Neural progenitor cell (in vitro differentiated cells): ENCODE results near the gene CHST12. TPM values are rescaled to one million over a fixed set of nuclear protein-coding genes. Genes with fewer than 3 reads are reported as not detected.

Experiments used
- DNase-seq: peaks from one replicate; pipeline ENCODE4 v3.0.0-alpha.2; 2016; ENCODE audit warnings: low spot score
- H2AFZ ChIP-seq: fragments of 200-600 bp; sonication (generic); replicated peaks from 2 replicates; pipeline ENCODE4 v1.6.1; 2016; ENCODE audit warnings: antibody characterized with exemption
- H3F3A ChIP-seq: fragments of 200-600 bp; sonication (generic); 2 replicates; pipeline ENCODE4 v1.6.1; 2016; ENCODE audit warnings: antibody characterized with exemption, low read depth
- H3K27ac ChIP-seq: fragments of 200-600 bp; sonication (generic); 2 replicates; pipeline ENCODE4 v1.5.1; 2016; ENCODE audit warnings: mild to moderate bottlenecking
- H3K27me3 ChIP-seq: fragments of 200-600 bp; sonication (generic); 2 replicates; pipeline ENCODE4 v1.6.1; 2016; ENCODE audit warnings: mild to moderate bottlenecking, moderate library complexity
- H3K36me3 ChIP-seq: fragments of 200-600 bp; sonication (generic); 2 replicates; pipeline ENCODE4 v1.5.1; 2016
- H3K4me1 ChIP-seq: fragments of 200-600 bp; sonication (generic); 2 replicates; pipeline ENCODE4 v1.6.1; 2016; ENCODE audit warnings: mixed run types
- H3K4me2 ChIP-seq: fragments of 200-600 bp; sonication (generic); 2 replicates; pipeline ENCODE4 v1.6.1; 2016
- H3K4me3 ChIP-seq: fragments of 200-600 bp; sonication (generic); 2 replicates; pipeline ENCODE4 v1.5.1; 2016
- H3K79me2 ChIP-seq: fragments of 200-600 bp; sonication (generic); 2 replicates; pipeline ENCODE4 v1.6.1; 2016; ENCODE audit warnings: low read depth
- H3K9ac ChIP-seq: fragments of 200-600 bp; sonication (generic); 2 replicates; pipeline ENCODE4 v1.6.1; 2016
- H3K9me3 ChIP-seq: fragments of 200-600 bp; sonication (generic); 2 replicates; pipeline ENCODE4 v1.5.1; 2016; ENCODE audit warnings: low read depth
- H4K20me1 ChIP-seq: fragments of 200-600 bp; sonication (generic); 2 replicates; pipeline ENCODE4 v1.6.1; 2016; ENCODE audit warnings: low read depth
- H3K27ac Mint-ChIP-seq: 3 replicates; pipeline ENCODE4 v1.8.0; 2021; ENCODE audit warnings: mixed read lengths
- H3K27me3 Mint-ChIP-seq: 2 replicates; pipeline ENCODE4 v1.8.0; 2022; ENCODE audit warnings: low read depth, mild to moderate bottlenecking, inconsistent platforms, moderate library complexity, mixed read lengths; ENCODE audit not compliant: insufficient read depth
- H3K36me3 Mint-ChIP-seq: 3 replicates; pipeline ENCODE4 v1.8.0; 2021; ENCODE audit warnings: mixed read lengths
- H3K4me1 Mint-ChIP-seq: 3 replicates; pipeline ENCODE4 v1.8.0; 2021; ENCODE audit warnings: mixed read lengths
- H3K4me3 Mint-ChIP-seq: 3 replicates; pipeline ENCODE4 v1.8.0; 2021; ENCODE audit warnings: mild to moderate bottlenecking, moderate library complexity, mixed read lengths
- H3K9me3 Mint-ChIP-seq: 3 replicates; pipeline ENCODE4 v1.8.0; 2020; ENCODE audit warnings: mixed read lengths
- CTCF ChIP-seq: fragments of 200-600 bp; sonication (generic); IDR thresholded peaks from 2 replicates; pipeline ENCODE4 v1.5.1; 2017; ENCODE audit warnings: antibody characterized with exemption, mild to moderate bottlenecking
- EZH2 ChIP-seq: fragments of 200-600 bp; sonication (generic); IDR thresholded peaks from 2 replicates; pipeline ENCODE4 v1.6.1; 2017; ENCODE audit warnings: antibody characterized with exemption, mild to moderate bottlenecking, moderate library complexity
- EZH2phosphoT487 ChIP-seq: fragments of 200-600 bp; sonication (generic); IDR thresholded peaks from 2 replicates; pipeline ENCODE4 v1.6.1; 2017; ENCODE audit warnings: antibody characterized with exemption
- total RNA-seq: library from RNA; depleted of rRNA; stranded (reverse); fragments of >200 nt; gene quantifications from 2 replicates; pipeline ENCODE4 v1.2.3, GENCODE V29; 2015; ENCODE audit warnings: low replicate concordance

The CHST12 gene
- total RNA-seq, 1 donor from 2014 or later = 0.43 TPM

DNA sequence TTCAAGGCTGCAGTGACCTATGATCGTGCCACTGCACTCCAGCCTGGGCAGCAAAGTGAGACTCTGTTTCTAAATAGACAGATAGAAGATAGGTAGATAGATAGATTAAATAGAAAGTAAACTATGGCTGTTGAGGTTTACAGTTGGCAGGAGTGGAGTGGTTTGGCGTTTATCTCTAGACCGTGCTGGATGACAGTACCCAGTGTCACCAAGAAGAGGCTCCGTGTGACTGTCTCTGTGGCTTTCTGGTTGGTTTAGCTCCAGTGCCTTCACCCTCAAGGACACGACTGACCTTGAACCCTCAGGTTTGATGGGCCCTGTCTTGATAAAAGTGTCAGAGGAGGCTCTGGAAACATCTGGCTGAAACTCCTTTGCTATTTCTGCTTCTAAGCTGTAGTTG is 31.7 kb downstream of the CHST12 start:
- Histone ChIP-seq H3K9me3 (no peaks in the 10 kb centered on the region), H4K20me1 (no peaks in the 10 kb centered on the region), H3K4me1 (no peaks in the 10 kb centered on the region), H3K27me3 (no peaks in the 10 kb centered on the region), H2AFZ (no peak overlapping the region), H3K79me2 (no peaks in the 10 kb centered on the region), H3F3A (no peaks in the 10 kb centered on the region), H3K9ac (no peak overlapping the region), H3K4me3 (no peak overlapping the region), H3K4me2 (no peak overlapping the region), H3K36me3 (no peaks in the 10 kb centered on the region), H3K27ac (no peak overlapping the region)
- no peak for TF ChIP-seq CTCF
- TF ChIP-seq EZH2 = no peak
- TF ChIP-seq EZH2phosphoT487 = no peak
- Mint-ChIP-seq H3K9me3 (peaks cover 10% of the 10 kb centered on the region), H3K4me3 (no peak overlapping the region), H3K27me3 (no peaks in the 10 kb centered on the region), H3K27ac (peak overlapping the region; percentile 29), H3K36me3 (peaks cover 32% of the 10 kb centered on the region), H3K4me1 (peaks cover 7% of the 10 kb centered on the region)
- no peak for DNase-seq

GRCh38 chr7:2436341-2437104 is 33.1 kb downstream of the CHST12 start:
- Histone ChIP-seq H3K27me3 (no peaks in the 10 kb centered on the region), H3K4me1 (no peaks in the 10 kb centered on the region), H3K9ac (no peak overlapping the region), H3K4me2 (no peak overlapping the region), H3K27ac (no peak overlapping the region), H3K9me3 (no peaks in the 10 kb centered on the region), H3K36me3 (no peaks in the 10 kb centered on the region), H4K20me1 (no peaks in the 10 kb centered on the region), H3F3A (no peaks in the 10 kb centered on the region), H2AFZ (no peak overlapping the region), H3K79me2 (no peaks in the 10 kb centered on the region), H3K4me3 (no peak overlapping the region)
- Mint-ChIP-seq H3K4me1 (peaks cover 16% of the 10 kb centered on the region), H3K27me3 (peaks cover 2% of the 10 kb centered on the region), H3K4me3 (no peak overlapping the region), H3K27ac (peak overlapping the region; percentile 84), H3K9me3 (peaks cover 4% of the 10 kb centered on the region), H3K36me3 (peaks cover 30% of the 10 kb centered on the region)
- DNase-seq = no peak
- TF ChIP-seq EZH2 (no peak), EZH2phosphoT487 (no peak), CTCF (no peak)

- Histone ChIP-seq H3K79me2 (no peaks in the 10 kb centered on the region), H3K27ac (no peak overlapping the region), H2AFZ (no peak overlapping the region), H3K36me3 (no peaks in the 10 kb centered on the region), H3K4me1 (no peaks in the 10 kb centered on the region), H3K4me3 (no peak overlapping the region), H3K9ac (no peak overlapping the region), H3K27me3 (no peaks in the 10 kb centered on the region), H3F3A (no peaks in the 10 kb centered on the region), H3K9me3 (no peaks in the 10 kb centered on the region), H3K4me2 (no peak overlapping the region), H4K20me1 (no peaks in the 10 kb centered on the region)
- Mint-ChIP-seq H3K36me3 (peaks cover 31% of the 10 kb centered on the region), H3K4me3 (no peak overlapping the region), H3K27me3 (peaks cover 6% of the 10 kb centered on the region), H3K4me1 (peaks cover 20% of the 10 kb centered on the region), H3K9me3 (no peaks in the 10 kb centered on the region), H3K27ac (no peak overlapping the region)
- DNase-seq = no peak
- TF ChIP-seq CTCF (no peak), EZH2 (no peak), EZH2phosphoT487 (no peak)
These were observed 33.7 kb downstream of the CHST12 start for GRCh38 chr7:2437136-2437535.
